HepG2 (cell line): Measurements from ENCODE around the gene CLASP1. TPM values are rescaled to one million over a fixed set of nuclear protein-coding genes. Genes with fewer than 3 reads are reported as not detected.

Experiments used
- CCAR2 ChIP-seq: fragments of 200-400 bp; formaldehyde crosslinking; optimal IDR thresholded peaks from 2 replicates; pipeline ENCODE3; 2018; ENCODE audit warnings: low read depth, mild to moderate bottlenecking, low read length, moderate library complexity
- PAWR ChIP-seq: sonication (generic); formaldehyde crosslinking; IDR thresholded peaks from 2 replicates; pipeline ENCODE4 v1.4.0; 2020; ENCODE audit warnings: missing genetic modification reagents, mild to moderate bottlenecking, borderline replicate concordance
- PTBP1 ChIP-seq: fragments of 200-400 bp; formaldehyde crosslinking; IDR thresholded peaks from 2 replicates; pipeline ENCODE4 v1.6.1; 2018; ENCODE audit warnings: low read length, low read depth; ENCODE audit not compliant: poor library complexity, severe bottlenecking
- ZSCAN9 ChIP-seq: IDR thresholded peaks from 2 replicates; pipeline ENCODE4 v1.6.1; 2016; ENCODE audit warnings: borderline replicate concordance
- polyA plus RNA-seq, 8 experiments: library from polyadenylated mRNA; depleted of rRNA in 3 of 8; stranded (reverse) in 7 of 8; unstranded in 1 of 8; fragments of >200 nt; fragmentation: Illumina TruSeq in 4 of 8; extraction: Trizol in 4 of 8; gene quantifications; 2 replicates each; pipeline versions ENCODE4 v1.2.1 to v1.2.3, GENCODE V29; 2011 to 2016; ENCODE audit warnings: low read depth in 4 of 8, missing spikeins in 1 of 8, mixed read lengths in 1 of 8; ENCODE audit not compliant: insufficient read depth in 1 of 8
- total RNA-seq, 5 experiments: library from RNA; depleted of rRNA; stranded (reverse); fragments of >200 nt; fragmentation: Illumina TruSeq; extraction: Trizol; gene quantifications; 2 replicates each; pipeline ENCODE4 v1.2.3, GENCODE V29; 2016; ENCODE audit warnings: low read depth in 1 of 5
- TF ChIP-seq, protein P1 (sequence below): sonication (generic); formaldehyde crosslinking; IDR thresholded peaks from 2 replicates; pipeline ENCODE4 v1.4.0; 2020; ENCODE audit warnings: mild to moderate bottlenecking, missing genetic modification reagents

The CLASP1 gene
- total and polyA plus RNA-seq, 2 of the 13 experiments (the other 11 are each of a cell fraction or from before 2014, with no cell fraction given): 11.7 to 47.9 TPM

DNA sequence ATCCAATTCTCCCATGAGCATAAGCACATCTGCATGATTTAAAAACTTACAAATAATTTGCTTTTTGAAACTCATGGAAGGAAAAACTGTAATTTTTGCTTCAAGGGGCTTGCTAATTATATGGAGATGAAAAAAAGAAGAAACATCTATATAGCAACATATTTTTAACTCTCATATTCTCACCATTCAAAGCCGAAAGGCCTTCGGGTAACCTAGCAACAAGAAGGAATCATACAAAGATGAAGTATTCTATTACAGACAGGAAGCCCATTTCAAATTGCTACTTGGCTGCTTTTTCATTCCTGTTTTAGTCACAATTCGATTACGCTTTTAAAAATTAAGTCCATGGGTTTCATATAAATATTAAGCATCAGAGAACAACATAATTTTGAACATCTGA is 157.7 kb downstream of the CLASP1 start (continued):
- TF ChIP-seq, protein P1, sequence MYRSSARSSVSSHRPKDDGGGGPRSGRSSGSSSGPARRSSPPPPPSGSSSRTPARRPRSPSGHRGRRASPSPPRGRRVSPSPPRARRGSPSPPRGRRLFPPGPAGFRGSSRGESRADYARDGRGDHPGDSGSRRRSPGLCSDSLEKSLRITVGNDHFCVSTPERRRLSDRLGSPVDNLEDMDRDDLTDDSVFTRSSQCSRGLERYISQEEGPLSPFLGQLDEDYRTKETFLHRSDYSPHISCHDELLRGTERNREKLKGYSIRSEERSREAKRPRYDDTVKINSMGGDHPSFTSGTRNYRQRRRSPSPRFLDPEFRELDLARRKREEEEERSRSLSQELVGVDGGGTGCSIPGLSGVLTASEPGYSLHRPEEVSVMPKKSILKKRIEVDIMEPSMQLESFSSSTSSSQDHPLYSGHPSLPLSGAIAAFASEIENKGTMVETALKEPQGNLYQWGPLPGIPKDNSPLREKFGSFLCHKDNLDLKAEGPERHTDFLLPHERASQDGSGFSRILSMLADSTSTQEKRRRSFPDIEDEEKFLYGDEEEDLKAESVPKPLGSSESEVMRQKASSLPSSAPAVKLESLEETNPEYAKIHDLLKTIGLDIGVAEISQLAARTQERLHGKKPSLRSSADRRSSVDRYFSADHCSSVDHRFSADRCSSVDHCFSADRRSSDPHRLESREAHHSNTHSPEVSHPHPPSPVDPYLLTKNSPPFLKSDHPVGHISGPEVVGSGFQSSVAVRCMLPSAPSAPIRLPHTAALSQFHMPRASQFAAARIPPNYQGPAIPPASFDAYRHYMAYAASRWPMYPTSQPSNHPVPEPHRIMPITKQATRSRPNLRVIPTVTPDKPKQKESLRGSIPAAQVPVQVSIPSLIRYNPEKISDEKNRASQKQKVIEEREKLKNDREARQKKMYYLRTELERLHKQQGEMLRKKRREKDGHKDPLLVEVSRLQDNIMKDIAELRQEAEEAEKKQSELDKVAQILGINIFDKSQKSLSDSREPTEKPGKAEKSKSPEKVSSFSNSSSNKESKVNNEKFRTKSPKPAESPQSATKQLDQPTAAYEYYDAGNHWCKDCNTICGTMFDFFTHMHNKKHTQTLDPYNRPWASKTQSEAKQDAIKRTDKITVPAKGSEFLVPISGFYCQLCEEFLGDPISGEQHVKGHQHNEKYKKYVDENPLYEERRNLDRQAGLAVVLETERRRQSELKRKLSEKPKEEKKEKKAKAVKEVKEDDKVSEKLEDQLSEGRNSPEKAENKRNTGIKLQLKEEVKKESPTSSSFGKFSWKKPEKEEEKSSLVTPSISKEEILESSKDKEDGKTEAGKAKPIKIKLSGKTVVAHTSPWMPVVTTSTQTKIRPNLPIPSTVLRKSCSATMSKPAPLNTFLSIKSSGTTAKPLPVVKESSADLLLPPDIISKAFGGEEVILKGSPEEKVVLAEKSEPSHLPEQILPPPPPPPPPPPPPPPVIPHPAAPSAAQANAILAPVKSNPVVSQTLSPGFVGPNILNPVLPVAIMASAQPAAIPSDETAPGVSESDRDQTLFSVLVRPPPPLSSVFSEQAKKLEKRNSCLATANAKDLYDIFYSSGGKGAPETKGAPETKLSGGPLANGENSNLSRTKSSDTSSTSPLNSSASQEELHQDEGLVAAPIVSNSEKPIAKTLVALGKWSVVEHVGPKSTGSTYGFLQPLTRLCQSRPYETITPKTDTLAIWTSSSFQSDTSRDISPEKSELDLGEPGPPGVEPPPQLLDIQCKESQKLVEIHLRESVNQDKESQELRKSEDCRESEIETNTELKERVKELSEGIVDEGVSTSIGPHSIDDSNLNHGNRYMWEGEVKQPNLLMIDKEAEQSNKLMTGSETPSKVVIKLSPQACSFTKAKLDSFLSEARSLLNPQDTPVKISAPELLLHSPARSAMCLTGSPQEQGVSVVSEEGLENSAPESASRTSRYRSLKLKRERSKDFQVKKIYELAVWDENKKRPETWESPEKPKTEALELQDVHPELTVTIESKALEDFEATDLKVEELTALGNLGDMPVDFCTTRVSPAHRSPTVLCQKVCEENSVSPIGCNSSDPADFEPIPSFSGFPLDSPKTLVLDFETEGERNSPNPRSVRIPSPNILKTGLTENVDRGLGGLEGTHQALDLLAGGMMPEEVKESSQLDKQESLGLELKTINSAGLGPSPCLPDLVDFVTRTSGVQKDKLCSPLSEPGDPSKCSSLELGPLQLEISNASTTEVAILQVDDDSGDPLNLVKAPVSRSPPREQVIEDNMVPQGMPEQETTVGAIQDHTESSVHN (CRISPR knock-in tag): no peak
- TF ChIP-seq PAWR (CRISPR knock-in tag): no peak
- no peak for TF ChIP-seq CCAR2
- TF ChIP-seq PTBP1: no peak
- TF ChIP-seq ZSCAN9 (CRISPR knock-in tag): no peak
